ENCODE results near the gene NT5C2.

Gene NT5C2

DNA sequence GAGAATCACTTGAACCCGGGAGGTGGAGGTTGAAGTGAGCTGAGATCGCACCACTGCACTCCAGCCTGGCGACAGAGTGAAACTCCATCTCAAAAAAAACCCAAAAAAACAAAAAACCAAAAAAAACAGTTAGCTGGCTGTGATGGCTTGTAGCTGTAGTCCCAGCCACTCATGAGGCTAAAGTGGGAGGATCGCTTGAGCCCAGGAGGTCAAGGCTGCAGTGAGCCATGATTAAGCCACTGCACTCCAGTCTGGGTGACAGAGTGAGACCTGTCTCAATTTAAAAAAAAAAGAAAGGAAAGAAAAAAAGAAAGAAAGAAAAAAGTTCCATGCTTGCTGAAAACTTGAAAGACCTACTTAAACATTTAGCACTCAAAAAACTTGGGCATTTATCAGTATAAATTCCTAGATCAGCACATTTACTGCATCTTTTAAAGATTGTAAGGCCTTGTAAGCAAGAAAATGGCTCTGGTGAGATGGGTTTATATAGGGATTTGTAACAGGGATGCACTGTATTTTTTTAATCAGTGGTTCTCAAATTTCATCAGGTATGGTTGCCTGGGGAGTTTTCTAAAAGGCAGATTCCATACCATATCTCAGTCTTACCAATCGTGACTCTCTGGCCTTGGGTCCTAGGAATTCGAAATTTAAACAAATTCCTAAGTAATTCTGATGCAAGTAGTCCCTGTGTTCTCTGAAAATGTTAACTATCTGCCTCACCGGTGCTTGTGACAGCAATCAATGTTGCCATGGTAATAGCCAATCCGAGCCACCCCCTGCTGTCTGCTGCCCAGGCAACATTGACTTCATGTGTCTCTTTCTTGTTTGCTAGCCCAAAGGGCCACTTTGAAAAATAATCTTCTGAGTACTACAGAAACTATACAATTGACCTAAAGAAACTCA, 11.5 kb upstream of the NT5C2 start:
- H3K4me1 ChIP-seq (ENCODE audit: low read length) = no peaks in the 10 kb centered on the region
- no peaks in the 10 kb centered on the region for H4K20me1 ChIP-seq (ENCODE audit: insufficient read depth, low read length)
- H3F3A ChIP-seq (ENCODE audit: insufficient read depth, low read length) = no peaks in the 10 kb centered on the region
- no peaks in the 10 kb centered on the region for H3K9me3 ChIP-seq (replicated peaks; ENCODE audit: insufficient read depth, low read length)
- TF ChIP-seq EZH2 (optimal IDR thresholded peaks at IDR 0.05; ENCODE audit: low read depth, low read length) (no peak), EZH2phosphoT487 (IDR thresholded peaks at IDR 0.05; ENCODE audit: low read length) (no peak)
- TF ChIP-seq, protein P1, sequence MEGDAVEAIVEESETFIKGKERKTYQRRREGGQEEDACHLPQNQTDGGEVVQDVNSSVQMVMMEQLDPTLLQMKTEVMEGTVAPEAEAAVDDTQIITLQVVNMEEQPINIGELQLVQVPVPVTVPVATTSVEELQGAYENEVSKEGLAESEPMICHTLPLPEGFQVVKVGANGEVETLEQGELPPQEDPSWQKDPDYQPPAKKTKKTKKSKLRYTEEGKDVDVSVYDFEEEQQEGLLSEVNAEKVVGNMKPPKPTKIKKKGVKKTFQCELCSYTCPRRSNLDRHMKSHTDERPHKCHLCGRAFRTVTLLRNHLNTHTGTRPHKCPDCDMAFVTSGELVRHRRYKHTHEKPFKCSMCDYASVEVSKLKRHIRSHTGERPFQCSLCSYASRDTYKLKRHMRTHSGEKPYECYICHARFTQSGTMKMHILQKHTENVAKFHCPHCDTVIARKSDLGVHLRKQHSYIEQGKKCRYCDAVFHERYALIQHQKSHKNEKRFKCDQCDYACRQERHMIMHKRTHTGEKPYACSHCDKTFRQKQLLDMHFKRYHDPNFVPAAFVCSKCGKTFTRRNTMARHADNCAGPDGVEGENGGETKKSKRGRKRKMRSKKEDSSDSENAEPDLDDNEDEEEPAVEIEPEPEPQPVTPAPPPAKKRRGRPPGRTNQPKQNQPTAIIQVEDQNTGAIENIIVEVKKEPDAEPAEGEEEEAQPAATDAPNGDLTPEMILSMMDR (IDR thresholded peaks at IDR 0.05; ENCODE audit: low read length) = no peak
- H3K4me2 ChIP-seq (ENCODE audit: low read depth, low read length) = no peak overlapping the region
- H3K27ac ChIP-seq (ENCODE audit: low read length) = no peak overlapping the region
- H3K79me2 ChIP-seq (ENCODE audit: low read length) = no peaks in the 10 kb centered on the region
- no peak for DNase-seq
- no peak overlapping the region for H2AFZ ChIP-seq (ENCODE audit: low read length)
- H3K27me3 ChIP-seq (replicated peaks; ENCODE audit: insufficient read depth, low read length) = no peaks in the 10 kb centered on the region
- H3K4me3 ChIP-seq (ENCODE audit: low read length) = no peak overlapping the region
- no peaks in the 10 kb centered on the region for H3K36me3 ChIP-seq (replicated peaks; ENCODE audit: insufficient read depth, low read length)
- H3K9me2 ChIP-seq (replicated peaks; ENCODE audit: insufficient read depth, low read length) = no peaks in the 10 kb centered on the region
- H3K9ac ChIP-seq (ENCODE audit: low read length) = no peak overlapping the region

DNA sequence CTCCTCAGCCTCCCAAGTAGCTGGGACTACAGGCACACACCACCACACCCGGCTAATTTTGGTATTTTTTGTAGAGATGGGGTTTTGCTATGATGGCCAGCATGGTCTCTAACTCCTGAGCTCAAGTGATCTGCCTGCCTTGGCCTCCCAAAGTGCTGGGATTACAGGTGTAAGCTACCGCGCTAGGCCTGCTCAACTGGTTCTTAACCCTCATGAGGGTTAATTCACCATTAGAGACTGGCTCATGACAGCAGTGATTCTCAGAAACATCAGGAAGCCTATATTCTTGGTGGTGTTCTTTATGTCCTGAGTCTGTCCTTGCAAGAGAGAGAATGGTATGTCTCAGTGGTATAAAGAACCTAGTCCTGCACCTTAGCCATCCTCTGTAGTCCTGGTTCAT, 10.4 kb upstream of the NT5C2 start:
- H4K20me1 ChIP-seq (ENCODE audit: insufficient read depth, low read length) = no peaks in the 10 kb centered on the region
- no peaks in the 10 kb centered on the region for H3F3A ChIP-seq (ENCODE audit: insufficient read depth, low read length)
- no peak overlapping the region for H3K27ac ChIP-seq (ENCODE audit: low read length)
- no peak for DNase-seq
- H3K9me3 ChIP-seq (replicated peaks; ENCODE audit: insufficient read depth, low read length) = no peaks in the 10 kb centered on the region
- no peaks in the 10 kb centered on the region for H3K4me1 ChIP-seq (ENCODE audit: low read length)
- no peak overlapping the region for H2AFZ ChIP-seq (ENCODE audit: low read length)
- TF ChIP-seq EZH2phosphoT487 (IDR thresholded peaks at IDR 0.05; ENCODE audit: low read length) (no peak), EZH2 (optimal IDR thresholded peaks at IDR 0.05; ENCODE audit: low read depth, low read length) (no peak)
- TF ChIP-seq, protein P1 (IDR thresholded peaks at IDR 0.05; ENCODE audit: low read length) = no peak
- no peak overlapping the region for H3K4me3 ChIP-seq (ENCODE audit: low read length)
- H3K9ac ChIP-seq (ENCODE audit: low read length) = no peak overlapping the region
- H3K27me3 ChIP-seq (replicated peaks; ENCODE audit: insufficient read depth, low read length) = no peaks in the 10 kb centered on the region
- no peaks in the 10 kb centered on the region for H3K79me2 ChIP-seq (ENCODE audit: low read length)
- H3K9me2 ChIP-seq (replicated peaks; ENCODE audit: insufficient read depth, low read length) = no peaks in the 10 kb centered on the region
- H3K4me2 ChIP-seq (ENCODE audit: low read depth, low read length) = no peak overlapping the region
- H3K36me3 ChIP-seq (replicated peaks; ENCODE audit: insufficient read depth, low read length) = no peaks in the 10 kb centered on the region

DNA sequence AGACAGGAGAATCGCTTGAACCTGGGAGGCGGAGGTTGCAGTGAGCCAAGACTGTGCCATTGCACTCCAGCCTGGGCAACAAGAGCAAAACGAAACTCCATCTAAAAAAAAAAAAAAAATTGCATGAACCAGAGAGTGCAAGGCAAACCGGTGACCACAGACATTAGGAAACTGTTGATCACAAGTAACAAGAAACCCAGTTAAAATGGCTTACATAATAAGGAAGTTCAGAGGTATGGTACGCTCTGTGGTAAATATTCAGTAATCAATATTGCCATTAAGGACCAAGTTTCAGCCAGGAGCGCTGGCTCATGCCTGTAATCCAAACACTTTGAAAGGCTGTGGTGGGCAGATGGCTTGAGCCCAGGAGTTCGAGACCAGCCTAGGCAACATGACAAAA, 9.2 kb upstream of the NT5C2 start:
- Histone ChIP-seq H3K9me2 (replicated peaks; ENCODE audit: insufficient read depth, low read length) (no peaks in the 10 kb centered on the region), H3K4me1 (ENCODE audit: low read length) (peaks cover 1% of the 10 kb centered on the region), H3K27me3 (replicated peaks; ENCODE audit: insufficient read depth, low read length) (no peaks in the 10 kb centered on the region), H3K27ac (ENCODE audit: low read length) (no peak overlapping the region), H3K79me2 (ENCODE audit: low read length) (no peaks in the 10 kb centered on the region), H4K20me1 (ENCODE audit: insufficient read depth, low read length) (no peaks in the 10 kb centered on the region), H3K4me2 (ENCODE audit: low read depth, low read length) (no peak overlapping the region), H3K9me3 (replicated peaks; ENCODE audit: insufficient read depth, low read length) (no peaks in the 10 kb centered on the region), H3K36me3 (replicated peaks; ENCODE audit: insufficient read depth, low read length) (no peaks in the 10 kb centered on the region), H3F3A (ENCODE audit: insufficient read depth, low read length) (no peaks in the 10 kb centered on the region), H3K9ac (ENCODE audit: low read length) (no peak overlapping the region), H3K4me3 (ENCODE audit: low read length) (no peak overlapping the region), H2AFZ (ENCODE audit: low read length) (no peak overlapping the region)
- no peak for DNase-seq
- TF ChIP-seq, protein P1 (IDR thresholded peaks at IDR 0.05; ENCODE audit: low read length) = no peak
- TF ChIP-seq EZH2phosphoT487 (IDR thresholded peaks at IDR 0.05; ENCODE audit: low read length) (no peak), EZH2 (optimal IDR thresholded peaks at IDR 0.05; ENCODE audit: low read depth, low read length) (no peak)
